Parathyroid adenoma (tissue), 2 donors: ENCODE data around the gene FBXW10.
"Not testable (repeated sequence)": the region's sequence is repeated elsewhere in the genome, so short reads cannot be mapped to it uniquely, and the experiment has no call there.

Experiments used
- H2AFZ ChIP-seq: fragments of 300-600 bp; sonication (generic); one replicate; pipeline ENCODE4 v1.7.0; 2017; ENCODE audit warnings: antibody characterized with exemption, mild to moderate bottlenecking
- H3K27ac ChIP-seq: fragments of 300-600 bp; sonication (generic); one replicate; pipeline ENCODE4 v1.7.0; 2017
- H3K27me3 ChIP-seq: fragments of 300-600 bp; sonication (generic); one replicate; pipeline ENCODE4 v1.7.0; 2017; ENCODE audit warnings: low read length; ENCODE audit not compliant: control insufficient read depth, insufficient read depth
- H3K36me3 ChIP-seq: fragments of 300-600 bp; sonication (generic); one replicate; pipeline ENCODE4 v1.7.0; 2017; ENCODE audit warnings: low read length; ENCODE audit not compliant: control insufficient read depth, insufficient read depth
- H3K4me1 ChIP-seq: fragments of 300-600 bp; sonication (generic); one replicate; pipeline ENCODE4 v1.7.0; 2017; ENCODE audit warnings: control low read depth
- H3K4me2 ChIP-seq: fragments of 300-600 bp; sonication (generic); one replicate; pipeline ENCODE4 v1.7.0; 2017; ENCODE audit warnings: low read length
- H3K4me3 ChIP-seq: fragments of 300-600 bp; sonication (generic); one replicate; pipeline ENCODE4 v1.7.0; 2017; ENCODE audit warnings: low read depth, low read length
- H3K79me2 ChIP-seq: fragments of 300-600 bp; sonication (generic); one replicate; pipeline ENCODE4 v1.7.0; 2017; ENCODE audit warnings: control low read depth
- H3K9ac ChIP-seq: fragments of 300-600 bp; sonication (generic); one replicate; pipeline ENCODE4 v1.7.0; 2017; ENCODE audit warnings: mild to moderate bottlenecking
- H3K9me3 ChIP-seq: fragments of 300-600 bp; sonication (generic); one replicate; pipeline ENCODE4 v1.7.0; 2017; ENCODE audit warnings: low read length; ENCODE audit not compliant: control insufficient read depth
- donor health status: primary hyperparathyroidism.

The FBXW10 gene

DNA sequence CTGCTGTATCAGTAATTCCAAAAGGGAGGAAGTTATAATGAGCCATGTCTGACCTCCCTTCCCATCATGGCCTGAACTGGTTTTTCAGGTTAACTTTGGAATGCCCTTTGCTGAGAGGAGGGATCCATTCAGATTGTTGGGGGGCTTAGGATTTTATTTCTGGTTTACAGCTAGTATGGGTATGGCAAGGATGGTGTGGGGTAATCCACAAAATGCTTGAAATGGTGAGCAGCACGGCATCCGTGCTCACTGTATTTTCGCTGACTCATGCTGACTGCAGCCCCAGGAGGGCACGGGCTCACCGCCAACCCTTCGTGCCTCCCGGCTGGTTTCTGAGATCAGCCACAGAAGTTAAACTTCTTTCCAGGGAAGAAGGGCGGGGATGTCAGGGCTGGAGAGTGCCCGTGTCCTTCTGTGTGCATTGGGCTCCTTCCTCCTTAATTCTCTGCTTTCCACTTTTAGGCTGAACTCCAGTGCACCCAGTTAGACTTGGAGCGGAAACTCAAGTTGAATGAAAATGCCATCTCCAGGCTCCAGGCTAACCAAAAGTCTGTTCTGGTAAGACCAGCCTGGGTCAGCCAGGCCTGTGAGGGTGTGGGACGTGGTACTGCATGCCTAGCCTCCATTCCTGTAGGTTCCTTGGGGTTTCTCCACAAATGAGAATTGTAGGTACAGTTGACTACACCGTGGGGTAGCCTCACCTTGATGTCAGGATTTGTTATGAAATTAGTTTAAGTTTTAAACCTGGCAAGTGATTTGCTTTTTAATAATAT lies 21.9 kb upstream of the FBXW10 start:
- H3K4me1 ChIP-seq, H3K27me3 ChIP-seq, H3K4me2 ChIP-seq, H3K36me3 ChIP-seq, H3K27ac ChIP-seq, H3K9ac ChIP-seq, H3K4me3 ChIP-seq, H3K9me3 ChIP-seq, H3K79me2 ChIP-seq, H2AFZ ChIP-seq: not testable (repeated sequence)

DNA sequence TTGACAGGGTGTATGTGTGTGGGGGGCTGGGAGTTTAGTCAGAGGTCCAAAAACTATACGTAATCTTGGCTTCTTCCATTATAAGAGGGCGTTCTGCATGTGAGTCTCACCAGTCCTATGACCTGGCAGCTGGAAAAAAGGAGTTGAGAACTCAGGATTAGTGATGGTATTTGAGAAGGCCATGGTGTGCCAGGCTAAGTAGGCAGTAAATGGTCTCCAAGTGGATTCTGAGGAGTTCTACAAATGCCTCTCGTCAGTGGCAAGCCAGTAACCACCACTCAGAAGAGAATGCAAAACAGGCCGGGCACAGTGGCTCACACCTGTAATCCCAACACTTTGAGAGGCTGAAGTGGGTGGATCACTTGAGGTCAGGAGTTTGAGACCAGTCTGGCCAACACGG lies 21.2 kb upstream of the FBXW10 start:
- not testable (repeated sequence) for H3K4me3 ChIP-seq, H3K4me1 ChIP-seq, H3K36me3 ChIP-seq, H3K9me3 ChIP-seq, H3K4me2 ChIP-seq, H3K79me2 ChIP-seq, H3K27ac ChIP-seq, H3K27me3 ChIP-seq, H3K9ac ChIP-seq, H2AFZ ChIP-seq

DNA sequence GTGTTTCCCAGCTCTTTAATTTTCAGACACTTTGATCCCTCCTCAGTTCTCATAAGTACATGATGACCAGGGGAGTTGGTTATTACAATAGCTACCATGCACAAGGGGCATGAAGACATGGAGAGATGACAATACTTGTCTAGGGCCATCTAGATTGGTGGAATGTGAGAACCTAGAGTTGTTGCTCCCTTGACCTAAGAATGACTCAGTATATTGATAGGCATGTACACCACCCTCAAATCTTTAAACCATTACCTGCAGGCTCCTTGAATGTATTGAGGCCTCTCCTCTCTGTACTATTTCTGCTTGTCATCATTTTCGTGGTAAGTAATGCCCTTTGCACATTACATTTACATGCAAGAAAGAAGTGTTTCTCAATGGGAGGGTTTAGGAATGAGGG lies 20.3 kb upstream of the FBXW10 start:
- not testable (repeated sequence) for H3K79me2 ChIP-seq, H3K9ac ChIP-seq, H3K27me3 ChIP-seq, H3K9me3 ChIP-seq, H2AFZ ChIP-seq, H3K36me3 ChIP-seq, H3K4me2 ChIP-seq, H3K4me3 ChIP-seq, H3K4me1 ChIP-seq, H3K27ac ChIP-seq

DNA sequence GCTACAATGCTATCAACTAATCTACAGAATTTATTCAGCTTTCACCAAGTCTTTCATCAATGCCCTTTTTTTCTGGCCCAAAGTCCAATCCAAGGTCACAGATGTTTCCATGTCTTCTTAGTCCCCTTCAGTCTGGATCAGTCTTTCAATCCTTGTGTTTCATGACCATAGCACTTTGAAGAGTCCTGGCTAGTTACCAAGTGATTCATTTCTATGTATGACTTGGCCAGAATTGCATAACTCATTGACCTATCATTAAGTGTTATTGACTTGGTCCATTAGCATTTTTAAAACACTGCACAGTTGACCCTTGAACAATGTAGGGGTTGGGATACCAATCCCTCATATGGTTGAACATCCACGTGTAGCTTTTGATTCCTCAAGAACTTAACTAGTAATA lies 11.4 kb upstream of the FBXW10 start:
- H3K36me3 ChIP-seq, H3K27ac ChIP-seq, H3K4me1 ChIP-seq, H3K79me2 ChIP-seq, H3K9me3 ChIP-seq, H3K4me3 ChIP-seq, H3K4me2 ChIP-seq, H3K9ac ChIP-seq, H2AFZ ChIP-seq, H3K27me3 ChIP-seq: not testable (repeated sequence)

DNA sequence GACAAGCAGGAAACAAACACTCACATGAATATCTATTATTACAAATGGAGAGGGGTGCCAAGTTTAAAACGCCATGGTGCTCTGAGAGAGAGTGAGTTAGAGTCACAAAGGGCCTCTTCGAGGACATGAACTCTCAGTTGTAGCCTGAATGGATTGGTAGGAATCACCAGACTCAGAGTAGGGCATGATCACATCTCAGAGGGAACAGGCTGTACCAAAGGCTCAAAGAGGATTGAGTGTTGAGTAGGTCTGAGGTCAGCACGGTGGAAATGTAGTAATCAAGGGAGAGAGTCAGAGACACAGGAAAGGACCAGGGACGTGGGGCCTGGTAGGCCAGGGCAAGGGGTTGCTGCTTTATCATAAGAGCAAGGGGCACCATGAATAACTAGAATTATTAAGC lies 10.5 kb upstream of the FBXW10 start:
- not testable (repeated sequence) for H3K27ac ChIP-seq, H3K27me3 ChIP-seq, H3K9me3 ChIP-seq, H3K79me2 ChIP-seq, H3K4me3 ChIP-seq, H3K9ac ChIP-seq, H3K36me3 ChIP-seq, H3K4me1 ChIP-seq, H2AFZ ChIP-seq, H3K4me2 ChIP-seq

DNA sequence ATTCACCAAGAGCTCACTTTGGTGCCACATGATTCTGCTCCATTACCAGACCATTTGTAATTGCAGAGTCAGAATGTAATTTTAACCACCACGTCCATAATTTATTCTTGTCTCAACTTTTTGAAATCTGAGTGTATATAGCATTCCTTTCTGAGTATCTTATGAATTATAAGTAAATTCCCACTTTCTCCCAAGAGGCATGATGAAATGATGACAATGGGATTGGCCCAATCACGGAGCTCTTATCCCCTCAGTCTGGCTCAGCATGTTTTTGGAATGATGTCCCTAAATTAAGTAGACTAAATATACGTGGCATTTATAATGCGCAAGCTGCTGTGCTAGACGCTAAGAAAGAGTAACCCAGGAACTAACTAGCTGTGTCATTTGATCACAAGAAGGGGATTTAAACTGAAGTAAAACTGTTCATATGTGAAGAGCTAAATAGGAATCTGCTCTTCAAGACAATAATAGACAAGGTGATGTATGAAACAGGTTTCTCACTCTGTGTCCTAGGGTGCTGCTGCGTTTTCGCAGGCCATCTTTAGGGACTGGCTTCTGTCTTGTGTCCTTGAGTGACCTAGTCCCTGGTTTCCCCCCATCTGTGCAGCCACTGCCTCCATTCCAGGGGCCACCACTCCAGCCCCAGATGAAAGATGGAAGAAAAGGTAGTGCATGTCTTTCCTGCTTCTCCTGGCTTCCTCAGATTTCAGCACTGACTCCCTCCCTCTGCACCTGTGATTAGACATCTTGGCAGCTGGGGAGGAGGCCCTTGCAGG lies 4.0 kb upstream of the FBXW10 start:
- H3K27me3 ChIP-seq, H3K79me2 ChIP-seq, H3K36me3 ChIP-seq, H3K9me3 ChIP-seq, H3K4me2 ChIP-seq, H3K9ac ChIP-seq, H3K4me1 ChIP-seq, H3K27ac ChIP-seq, H2AFZ ChIP-seq, H3K4me3 ChIP-seq: not testable (repeated sequence)

DNA sequence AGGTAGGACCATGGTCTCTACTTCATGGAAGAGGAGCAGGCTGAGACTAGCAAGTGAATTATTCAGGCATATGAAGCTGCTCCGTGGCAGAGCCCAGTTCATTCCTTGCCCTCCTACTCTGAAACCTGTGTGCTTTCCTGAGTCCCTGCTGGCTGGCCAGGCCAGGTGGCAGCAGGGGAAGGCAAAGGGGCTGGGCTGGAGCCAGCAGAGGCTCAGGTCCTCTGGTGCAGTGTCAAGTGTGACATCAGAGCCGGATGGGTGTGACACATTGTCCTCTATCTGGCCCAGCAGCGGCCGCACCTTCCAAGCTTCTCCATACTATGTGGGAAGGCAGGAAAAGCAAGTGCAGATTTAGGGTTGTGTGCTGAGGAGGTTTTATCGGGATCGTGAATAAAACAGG lies 2.6 kb upstream of the FBXW10 start:
- H3K36me3 ChIP-seq, H2AFZ ChIP-seq, H3K27ac ChIP-seq, H3K79me2 ChIP-seq, H3K4me2 ChIP-seq, H3K9ac ChIP-seq, H3K4me1 ChIP-seq, H3K9me3 ChIP-seq, H3K27me3 ChIP-seq, H3K4me3 ChIP-seq: not testable (repeated sequence)

DNA sequence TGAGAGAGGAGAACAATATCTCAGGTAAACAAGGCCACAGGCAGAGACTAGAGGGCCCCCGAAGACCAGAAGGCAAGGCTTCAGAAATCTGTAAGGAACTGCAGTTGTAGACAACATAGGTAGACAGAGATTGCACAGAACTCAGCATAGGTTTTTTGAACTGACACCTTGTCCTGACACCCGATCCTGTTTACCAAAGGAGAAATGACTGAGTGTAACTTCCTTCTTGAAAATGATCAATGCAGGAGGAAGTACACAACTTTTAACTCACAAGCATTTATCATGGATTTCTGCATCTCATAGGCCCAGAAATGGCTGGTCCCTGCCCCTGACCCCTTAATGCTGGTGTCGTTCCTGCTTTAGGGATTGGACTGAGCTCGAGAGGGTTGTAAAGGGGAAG lies 872 bp downstream of the FBXW10 start:
- H3K4me2 ChIP-seq, H3K27me3 ChIP-seq, H3K27ac ChIP-seq, H3K9ac ChIP-seq, H3K9me3 ChIP-seq, H3K4me1 ChIP-seq, H3K36me3 ChIP-seq, H3K79me2 ChIP-seq, H3K4me3 ChIP-seq: not testable (repeated sequence)
- peak overlapping the region; percentile 83 for H2AFZ ChIP-seq

DNA sequence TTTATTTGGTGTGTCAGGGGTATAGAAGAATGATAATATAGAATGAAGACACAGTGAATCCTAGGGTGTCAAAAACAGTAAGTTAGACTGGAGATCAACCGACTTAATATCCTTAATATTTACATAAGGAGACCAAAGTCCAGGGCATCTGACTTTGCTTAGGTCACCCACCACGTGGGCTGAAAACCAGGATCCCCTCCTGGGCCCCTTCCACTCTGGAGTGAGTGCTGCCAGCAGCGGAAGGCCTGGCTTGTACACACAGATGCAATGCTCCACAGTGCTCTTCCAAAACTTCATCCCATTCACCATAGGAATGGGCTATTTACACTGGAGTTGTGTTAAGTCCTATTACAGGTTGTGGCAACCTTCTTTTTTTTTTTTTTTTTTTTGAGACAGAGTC lies 2.7 kb downstream of the FBXW10 start:
- H3K36me3 ChIP-seq, H3K9ac ChIP-seq, H3K79me2 ChIP-seq, H3K27ac ChIP-seq, H3K4me1 ChIP-seq, H3K4me2 ChIP-seq, H3K4me3 ChIP-seq, H3K27me3 ChIP-seq, H3K9me3 ChIP-seq, H2AFZ ChIP-seq: not testable (repeated sequence)

DNA sequence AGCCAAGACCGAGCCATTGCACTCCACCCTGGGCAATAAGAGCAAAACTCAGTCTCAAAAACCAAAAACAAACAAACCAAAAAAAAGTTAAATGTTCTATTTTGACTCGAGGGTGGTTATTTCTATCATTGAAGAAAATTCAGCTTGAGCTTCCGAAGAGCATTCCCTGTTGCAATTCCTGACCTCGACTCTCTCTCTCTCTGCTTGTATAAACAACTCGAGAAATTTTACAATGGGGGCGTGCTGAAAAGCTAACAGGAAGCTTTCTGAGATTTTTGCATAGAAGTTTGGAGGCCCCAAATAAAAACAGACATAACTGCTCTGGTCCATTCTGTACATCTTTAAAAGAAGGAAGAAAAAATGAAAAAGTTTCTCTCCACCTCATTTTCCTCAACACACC lies 3.6 kb downstream of the FBXW10 start:
- not testable (repeated sequence) for H3K9ac ChIP-seq, H3K27ac ChIP-seq, H3K4me2 ChIP-seq, H3K36me3 ChIP-seq, H3K27me3 ChIP-seq, H3K79me2 ChIP-seq, H2AFZ ChIP-seq, H3K4me1 ChIP-seq, H3K4me3 ChIP-seq, H3K9me3 ChIP-seq

DNA sequence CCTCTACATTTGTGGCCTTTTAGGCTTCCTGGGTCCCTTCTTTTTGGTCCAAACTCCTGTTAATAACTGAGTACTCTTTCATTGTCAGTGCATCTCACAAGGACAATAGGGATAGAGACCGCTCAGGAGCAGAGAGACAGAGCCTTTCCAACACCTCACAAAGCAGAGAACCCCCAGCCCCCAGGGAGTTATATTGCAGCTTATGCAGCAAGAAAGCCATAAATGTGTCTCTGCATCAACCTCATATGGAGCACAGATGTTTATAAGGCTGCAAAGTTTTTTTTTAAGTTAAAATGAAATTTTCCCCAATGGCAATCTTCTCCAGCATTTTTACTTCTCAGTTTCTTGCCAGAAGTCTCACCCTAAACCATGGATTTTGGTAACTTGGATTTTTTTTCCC lies 6.4 kb downstream of the FBXW10 start:
- not testable (repeated sequence) for H3K4me1 ChIP-seq, H3K4me3 ChIP-seq, H3K79me2 ChIP-seq, H3K27ac ChIP-seq, H3K4me2 ChIP-seq, H3K36me3 ChIP-seq, H3K27me3 ChIP-seq, H3K9me3 ChIP-seq, H2AFZ ChIP-seq, H3K9ac ChIP-seq
